ENCODE results near the gene FES. TPM values are rescaled to one million over a fixed set of nuclear protein-coding genes. Genes with fewer than 3 reads are reported as not detected.

Gene FES
- polyA plus RNA-seq, 1 donor from 2014 or later: not detected

DNA sequence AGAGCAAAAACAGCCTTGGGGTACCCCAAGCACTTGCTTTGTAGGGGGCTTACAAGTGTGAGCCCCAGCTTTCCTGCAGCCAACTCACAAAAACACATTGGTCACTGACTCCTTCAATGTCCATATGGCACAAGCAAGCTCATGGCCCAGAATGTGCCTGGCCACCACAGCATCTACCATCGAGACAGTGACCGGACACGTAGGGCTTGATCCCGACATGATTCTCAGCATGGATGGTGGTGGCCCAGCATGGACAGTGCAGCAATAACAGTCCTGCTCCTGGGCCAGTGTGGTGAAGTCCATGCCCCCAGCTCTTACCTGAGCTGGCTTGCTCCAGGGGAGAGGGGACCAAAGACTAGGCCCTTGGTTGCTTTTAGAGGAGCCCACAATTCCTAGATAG is 56.7 kb downstream of the FES start:
- Histone ChIP-seq H3K27ac (ENCODE audit: low read length) (no peak overlapping the region), H3K36me3 (ENCODE audit: insufficient read depth, low read length) (peaks cover 13% of the 10 kb centered on the region), H4K20me1 (ENCODE audit: insufficient read depth) (no peaks in the 10 kb centered on the region), H3K9me2 (ENCODE audit: insufficient read depth, low read length) (no peaks in the 10 kb centered on the region), H3K79me2 (replicated peaks; ENCODE audit: insufficient read depth, low read length) (peaks cover 8% of the 10 kb centered on the region), H3F3A (ENCODE audit: insufficient read depth, low read length, poor library complexity, severe bottlenecking) (no peaks in the 10 kb centered on the region), H3K9me3 (ENCODE audit: low read length) (no peaks in the 10 kb centered on the region), H3K27me3 (ENCODE audit: insufficient read depth, low read depth, low read length) (no peaks in the 10 kb centered on the region), H3K9ac (ENCODE audit: low read length) (no peak overlapping the region), H3K4me2 (ENCODE audit: low read length) (no peak overlapping the region), H2AFZ (ENCODE audit: low read depth, low read length) (no peak overlapping the region), H3K4me3 (ENCODE audit: low read length) (no peak overlapping the region)
- TF ChIP-seq CTCF (IDR thresholded peaks at IDR 0.05; ENCODE audit: poor library complexity, severe bottlenecking) (no peak), SMC3 (conservative IDR thresholded peaks at IDR 0.05; ENCODE audit: poor library complexity) (no peak), RAD21 (conservative IDR thresholded peaks at IDR 0.05) (no peak), REST (IDR thresholded peaks at IDR 0.05; ENCODE audit: borderline replicate concordance) (no peak), EZH2 (IDR thresholded peaks at IDR 0.05; ENCODE audit: borderline replicate concordance, insufficient read depth, low read length, poor library complexity, severe bottlenecking) (no peak), POLR2AphosphoS5 (IDR thresholded peaks at IDR 0.05) (no peak), EP300 (conservative IDR thresholded peaks at IDR 0.05; ENCODE audit: poor library complexity, severe bottlenecking) (no peak), MXI1 (conservative IDR thresholded peaks at IDR 0.05; ENCODE audit: poor library complexity, severe bottlenecking) (no peak), TAF1 (IDR thresholded peaks at IDR 0.05; ENCODE audit: low read depth) (no peak)

- no peak overlapping the region for H3K9ac ChIP-seq (ENCODE audit: low read length)
- H4K20me1 ChIP-seq (ENCODE audit: insufficient read depth): no peaks in the 10 kb centered on the region
- H3K36me3 ChIP-seq (ENCODE audit: insufficient read depth, low read length): peaks cover 13% of the 10 kb centered on the region
- H3F3A ChIP-seq (ENCODE audit: insufficient read depth, low read length, poor library complexity, severe bottlenecking): no peaks in the 10 kb centered on the region
- H3K27me3 ChIP-seq (ENCODE audit: insufficient read depth, low read depth, low read length): no peaks in the 10 kb centered on the region
- no peaks in the 10 kb centered on the region for H3K79me2 ChIP-seq (replicated peaks; ENCODE audit: insufficient read depth, low read length)
- H3K27ac ChIP-seq (ENCODE audit: low read length): no peak overlapping the region
- TF ChIP-seq POLR2AphosphoS5 (IDR thresholded peaks at IDR 0.05) (no peak), TAF1 (IDR thresholded peaks at IDR 0.05; ENCODE audit: low read depth) (no peak), EP300 (conservative IDR thresholded peaks at IDR 0.05; ENCODE audit: poor library complexity, severe bottlenecking) (no peak), RAD21 (conservative IDR thresholded peaks at IDR 0.05) (no peak), SMC3 (conservative IDR thresholded peaks at IDR 0.05; ENCODE audit: poor library complexity) (no peak), REST (IDR thresholded peaks at IDR 0.05; ENCODE audit: borderline replicate concordance) (no peak), CTCF (IDR thresholded peaks at IDR 0.05; ENCODE audit: poor library complexity, severe bottlenecking) (no peak), EZH2 (IDR thresholded peaks at IDR 0.05; ENCODE audit: borderline replicate concordance, insufficient read depth, low read length, poor library complexity, severe bottlenecking) (no peak), MXI1 (conservative IDR thresholded peaks at IDR 0.05; ENCODE audit: poor library complexity, severe bottlenecking) (no peak)
- H2AFZ ChIP-seq (ENCODE audit: low read depth, low read length): no peak overlapping the region
- no peak overlapping the region for H3K4me2 ChIP-seq (ENCODE audit: low read length)
- H3K9me3 ChIP-seq (ENCODE audit: low read length): no peaks in the 10 kb centered on the region
- no peaks in the 10 kb centered on the region for H3K9me2 ChIP-seq (ENCODE audit: insufficient read depth, low read length)
- H3K4me3 ChIP-seq (ENCODE audit: low read length): no peak overlapping the region
These were observed 58.2 kb downstream of the FES start for GRCh38 chr15:90942354-90943120.
